PC-3 (cell line): Measurements from ENCODE around the gene CCDC28B. TPM values are rescaled to one million over a fixed set of nuclear protein-coding genes. Genes with fewer than 3 reads are reported as not detected.
A peak's percentile ranks its signal among the peaks of the same experiment; 100 is the strongest.

Experiments
- ATAC-seq: fragments of 200-7000 bp; cut with Tn5 transposase; 2 replicates; pipeline ENCODE4 v1.9.1; 2020; ENCODE audit warnings: mild to moderate bottlenecking, moderate library complexity
- BruUV-seq: library from RNA; stranded (reverse); fragments of 400-500 nt; replicated peaks from 2 replicates; lab custom pipeline; 2021; lab: Mats Ljungman, UMichigan
- CTCF ChIA-PET: fragments of 300-600 bp; sonication (Branson Sonifier 250); formaldehyde crosslinking; loops from one replicate; lab custom pipeline; 2022; ENCODE audit warnings: antibody characterized with exemption; lab: Charles Lee
- POLR2A ChIA-PET: fragments of 300-600 bp; sonication (Branson Sonifier 250); formaldehyde crosslinking; loops from one replicate; lab custom pipeline; 2022; ENCODE audit warnings: antibody characterized with exemption; ENCODE audit not compliant: unreplicated experiment; lab: Charles Lee
- DNase-seq: peaks from one replicate; pipeline ENCODE4 v3.0.0-alpha.2; 2015
- H2AFZ ChIP-seq: fragments of 300-600 bp; sonication (generic); 2 replicates; pipeline ENCODE4 v1.6.0; 2016; ENCODE audit warnings: antibody characterized with exemption, low read length
- H3F3A ChIP-seq: fragments of 300-600 bp; sonication (generic); one replicate; pipeline ENCODE4 v1.6.0; 2017; ENCODE audit warnings: antibody characterized with exemption, low read length, control low read depth, mild to moderate bottlenecking; ENCODE audit not compliant: unreplicated experiment
- H3K27ac ChIP-seq: fragments of 300-600 bp; sonication (generic); 2 replicates; pipeline ENCODE4 v1.5.1; 2016; ENCODE audit warnings: mild to moderate bottlenecking, low read length
- H3K27me3 ChIP-seq: fragments of 300-600 bp; sonication (generic); 2 replicates; pipeline ENCODE4 v1.6.1; 2016; ENCODE audit warnings: low read length, mixed read lengths
- H3K36me3 ChIP-seq: fragments of 300-600 bp; sonication (generic); 2 replicates; pipeline ENCODE4 v1.6.1; 2016; ENCODE audit warnings: low read depth, mixed run types, low read length, mixed read lengths
- H3K4me1 ChIP-seq: fragments of 300-600 bp; sonication (generic); 2 replicates; pipeline ENCODE4 v1.5.1; 2016; ENCODE audit warnings: low read length; ENCODE audit not compliant: insufficient read depth
- H3K4me2 ChIP-seq: fragments of 300-600 bp; sonication (generic); 2 replicates; pipeline ENCODE4 v1.6.0; 2016; ENCODE audit warnings: low read length
- H3K4me3 ChIP-seq: fragments of 300-600 bp; sonication (generic); 2 replicates; pipeline ENCODE4 v1.5.1; 2016; ENCODE audit warnings: mild to moderate bottlenecking, low read length, mixed read lengths
- H3K79me2 ChIP-seq: fragments of 300-600 bp; sonication (generic); 2 replicates; pipeline ENCODE4 v1.6.1; 2017; ENCODE audit warnings: low read length, mixed read lengths
- H3K9ac ChIP-seq: fragments of 300-600 bp; sonication (generic); 2 replicates; pipeline ENCODE4 v1.6.0; 2016; ENCODE audit warnings: mild to moderate bottlenecking, low read length
- H3K9me2 ChIP-seq: fragments of 300-600 bp; sonication (generic); replicated peaks from 2 replicates; pipeline ENCODE4 v1.6.1; 2016; ENCODE audit warnings: mixed run types, low read length, mixed read lengths
- H3K9me3 ChIP-seq: fragments of 300-600 bp; sonication (generic); 2 replicates; pipeline ENCODE4 v1.6.1; 2016; ENCODE audit warnings: low read length, mixed read lengths
- H4K20me1 ChIP-seq: fragments of 300-600 bp; sonication (generic); 2 replicates; pipeline ENCODE4 v1.6.1; 2016; ENCODE audit warnings: low read length, mixed read lengths
- EZH2 ChIP-seq: fragments of 300-600 bp; sonication (generic); IDR thresholded peaks from one replicate; pipeline ENCODE4 v1.6.1; 2017; ENCODE audit warnings: antibody characterized with exemption, mild to moderate bottlenecking, low read length; ENCODE audit not compliant: unreplicated experiment
- EZH2phosphoT487 ChIP-seq: fragments of 300-600 bp; sonication (generic); IDR thresholded peaks from 2 replicates; pipeline ENCODE4 v1.6.1; 2018; ENCODE audit warnings: mild to moderate bottlenecking, antibody characterized with exemption, low read length, borderline replicate concordance
- intact Hi-C: fragments of 100-400 bp; cut with micrococcal nuclease; formaldehyde crosslinking; loops from 2 replicates; pipeline ENCODE4 v1.9.0; 2023
- total RNA-seq: library from RNA; depleted of rRNA; stranded (reverse); fragments of >200 nt; gene quantifications from 2 replicates; pipeline ENCODE4 v1.2.3, GENCODE V29; 2014
- TF ChIP-seq, protein P1 (sequence below): fragments of 300-600 bp; sonication (generic); conservative IDR thresholded peaks from 2 replicates; pipeline ENCODE4 v1.5.1; 2017; ENCODE audit warnings: antibody characterized with exemption, low read depth, mild to moderate bottlenecking, low read length

The CCDC28B gene
- total RNA-seq, 1 experiment from 2014 or later: 4.7 TPM

DNA sequence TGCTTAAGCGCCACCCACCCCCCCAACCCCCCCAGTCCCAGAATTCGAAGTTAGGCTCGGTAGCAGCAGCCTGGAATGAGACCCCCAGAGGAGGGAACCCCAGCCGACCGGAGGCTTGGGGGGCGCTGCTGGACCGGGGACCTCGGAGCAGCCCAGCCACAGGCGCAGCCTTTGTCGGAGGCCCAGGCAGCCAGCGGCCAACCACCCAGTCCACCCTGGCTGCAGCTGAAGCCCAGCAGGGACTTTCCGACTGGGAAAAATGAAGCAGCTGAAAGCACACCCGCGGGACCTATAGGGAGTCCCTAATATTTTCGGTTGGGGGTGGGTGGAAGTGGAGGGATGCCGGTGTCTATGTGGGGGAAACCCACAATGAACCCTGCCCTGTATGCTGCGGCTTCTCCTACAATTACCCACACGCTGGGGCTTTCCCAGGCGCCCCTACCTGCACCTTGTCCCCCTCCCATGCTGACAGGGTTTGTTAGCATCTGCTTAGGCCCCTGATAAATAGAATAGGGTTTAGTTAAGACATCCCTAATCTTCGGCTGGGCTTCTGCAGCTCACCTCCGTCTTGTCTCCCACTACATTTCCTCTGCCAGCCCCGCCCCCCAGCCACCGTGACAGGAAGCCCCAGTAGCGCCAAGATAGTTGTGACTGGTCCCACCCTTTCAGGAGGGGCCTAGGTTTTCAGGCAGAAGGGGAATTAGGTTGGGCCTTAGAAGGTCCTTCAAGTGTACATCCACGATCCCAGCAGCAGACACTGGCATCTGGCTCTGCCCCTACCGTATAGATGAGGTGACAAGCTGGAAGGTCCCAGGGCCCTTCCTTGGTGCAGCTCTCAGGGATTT is 838 bp downstream of the CCDC28B start:
- peaks cover 28% of the 10 kb centered on the region for H3K4me1 ChIP-seq
- H3K9me3 ChIP-seq: no peaks in the 10 kb centered on the region
- no peaks in the 10 kb centered on the region for H3K27me3 ChIP-seq
- CTCF ChIA-PET: no interaction called here
- H4K20me1 ChIP-seq: no peaks in the 10 kb centered on the region
- peak overlapping the region; percentile 92; the same call in 1 of the 2 replicates for H2AFZ ChIP-seq
- no TSS peak for BruUV-seq
- no peaks in the 10 kb centered on the region for H3F3A ChIP-seq
- no peak for TF ChIP-seq EZH2phosphoT487
- TF ChIP-seq EZH2: no peak
- TF ChIP-seq, protein P1, sequence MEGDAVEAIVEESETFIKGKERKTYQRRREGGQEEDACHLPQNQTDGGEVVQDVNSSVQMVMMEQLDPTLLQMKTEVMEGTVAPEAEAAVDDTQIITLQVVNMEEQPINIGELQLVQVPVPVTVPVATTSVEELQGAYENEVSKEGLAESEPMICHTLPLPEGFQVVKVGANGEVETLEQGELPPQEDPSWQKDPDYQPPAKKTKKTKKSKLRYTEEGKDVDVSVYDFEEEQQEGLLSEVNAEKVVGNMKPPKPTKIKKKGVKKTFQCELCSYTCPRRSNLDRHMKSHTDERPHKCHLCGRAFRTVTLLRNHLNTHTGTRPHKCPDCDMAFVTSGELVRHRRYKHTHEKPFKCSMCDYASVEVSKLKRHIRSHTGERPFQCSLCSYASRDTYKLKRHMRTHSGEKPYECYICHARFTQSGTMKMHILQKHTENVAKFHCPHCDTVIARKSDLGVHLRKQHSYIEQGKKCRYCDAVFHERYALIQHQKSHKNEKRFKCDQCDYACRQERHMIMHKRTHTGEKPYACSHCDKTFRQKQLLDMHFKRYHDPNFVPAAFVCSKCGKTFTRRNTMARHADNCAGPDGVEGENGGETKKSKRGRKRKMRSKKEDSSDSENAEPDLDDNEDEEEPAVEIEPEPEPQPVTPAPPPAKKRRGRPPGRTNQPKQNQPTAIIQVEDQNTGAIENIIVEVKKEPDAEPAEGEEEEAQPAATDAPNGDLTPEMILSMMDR: no peak
- POLR2A ChIA-PET: interaction anchor here (0.6 kb wide), 1 partner anchor 1118 kb away, joined by 3 read pairs; no protein-coding TSS in a partner anchor
- H3K9me2 ChIP-seq: no peaks in the 10 kb centered on the region
- DNase-seq (no peak), ATAC-seq (no peak)
- H3K9ac ChIP-seq: no peak overlapping the region
- peaks cover 7% of the 10 kb centered on the region for H3K79me2 ChIP-seq
- peak overlapping the region; percentile 85 for H3K4me2 ChIP-seq
- intact Hi-C loops: loop anchor here (2.0 kb wide), 1 partner anchor 20 kb away; no protein-coding TSS in a partner anchor
- peak overlapping the region; percentile 67; the same call in 1 of the 2 replicates for H3K4me3 ChIP-seq
- no peak overlapping the region for H3K27ac ChIP-seq
- H3K36me3 ChIP-seq: peaks cover 10% of the 10 kb centered on the region; the same call in 1 of the 2 replicates

DNA sequence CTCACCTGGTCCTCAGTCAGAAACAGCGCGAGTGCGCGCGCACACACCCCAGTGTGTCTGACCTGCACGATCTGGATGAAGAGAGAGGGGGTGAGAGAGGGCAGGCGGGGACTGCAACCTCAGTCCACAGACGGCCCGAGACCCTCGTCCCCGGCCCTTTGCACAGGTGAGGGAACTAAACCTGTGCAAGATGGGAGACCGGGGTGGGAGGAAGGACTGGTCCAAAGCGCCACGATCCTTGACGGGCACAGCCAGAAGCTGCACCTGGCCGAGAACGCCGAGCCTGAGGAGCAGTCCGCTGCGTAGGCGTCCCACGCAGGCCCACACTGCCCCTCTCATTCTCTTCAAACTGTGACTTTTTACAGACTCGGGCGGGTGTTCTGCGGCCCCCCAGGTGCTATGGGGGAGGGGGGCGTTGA is 4.6 kb downstream of the CCDC28B start:
- peak overlapping the region; percentile 87 for H2AFZ ChIP-seq
- H3K36me3 ChIP-seq: peaks cover 5% of the 10 kb centered on the region; the same call in 1 of the 2 replicates

More for the DNA sequence above, 4.6 kb downstream of the CCDC28B start:
- H3K27ac ChIP-seq: no peak overlapping the region
- peak overlapping the region; percentile 94 for H3K4me2 ChIP-seq
- H4K20me1 ChIP-seq: no peaks in the 10 kb centered on the region
- ATAC-seq: no peak; the same call in 1 of the 2 replicates
- BruUV-seq: TSS peak; percentile 5
- no peaks in the 10 kb centered on the region for H3K9me2 ChIP-seq
- TF ChIP-seq EZH2 (no peak), EZH2phosphoT487 (no peak)
- TF ChIP-seq, protein P1: no peak
- peaks cover 34% of the 10 kb centered on the region for H3K4me1 ChIP-seq
- intact Hi-C loops: no loop called here
- H3F3A ChIP-seq: no peaks in the 10 kb centered on the region
- POLR2A ChIA-PET: no interaction called here
- no peak for DNase-seq
- peak overlapping the region; percentile 83 for H3K4me3 ChIP-seq
- H3K27me3 ChIP-seq: no peaks in the 10 kb centered on the region
- CTCF ChIA-PET: no interaction called here
- peaks cover 18% of the 10 kb centered on the region for H3K79me2 ChIP-seq
- H3K9ac ChIP-seq: peak overlapping the region; percentile 92
- no peaks in the 10 kb centered on the region for H3K9me3 ChIP-seq
